HG02678 (cell line): ENCODE data around the gene PLPP3.

ENCODE experiments used
- ATAC-seq: cut with Tn5 transposase; IDR thresholded peaks from one replicate; pipeline ENCODE4 v1.9.1; 2021; ENCODE audit warnings: mild to moderate bottlenecking, moderate library complexity; ENCODE audit not compliant: unreplicated experiment

Gene PLPP3

DNA sequence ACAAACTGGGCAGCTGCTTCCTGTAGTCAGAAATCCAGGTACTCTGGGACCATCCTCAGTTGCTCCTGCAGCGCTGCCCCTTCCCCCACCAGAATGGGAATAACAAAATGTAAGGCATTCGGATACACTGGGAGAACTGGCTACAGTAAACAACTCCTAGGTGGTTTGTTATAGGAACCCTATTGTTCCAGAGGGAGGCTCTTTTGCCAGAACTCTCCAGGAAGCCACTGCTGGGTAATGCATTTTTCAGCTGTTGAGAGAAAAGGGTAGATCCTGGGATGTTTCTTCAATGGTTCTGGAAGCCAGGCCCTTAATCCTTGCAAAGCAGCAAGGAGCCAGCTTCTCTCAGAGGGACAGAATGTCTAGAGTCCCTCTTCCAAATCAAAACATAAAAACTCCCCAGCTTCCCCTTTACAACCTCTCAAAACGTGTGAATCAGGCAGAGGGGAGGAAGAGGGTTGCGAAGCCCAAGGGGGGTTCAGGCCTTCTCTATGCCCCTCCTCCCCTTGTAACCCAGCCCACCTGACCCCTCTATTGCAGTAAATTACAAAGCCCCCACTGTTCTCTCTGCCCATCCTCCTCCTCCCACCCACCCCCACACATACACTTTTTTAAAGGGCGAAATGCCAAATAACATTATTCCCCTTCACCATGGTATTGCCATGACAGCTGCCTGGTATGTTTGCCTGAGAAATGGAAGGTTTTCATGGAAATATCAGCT, 29.1 kb downstream of the PLPP3 start:
- ATAC-seq, result no peak

DNA sequence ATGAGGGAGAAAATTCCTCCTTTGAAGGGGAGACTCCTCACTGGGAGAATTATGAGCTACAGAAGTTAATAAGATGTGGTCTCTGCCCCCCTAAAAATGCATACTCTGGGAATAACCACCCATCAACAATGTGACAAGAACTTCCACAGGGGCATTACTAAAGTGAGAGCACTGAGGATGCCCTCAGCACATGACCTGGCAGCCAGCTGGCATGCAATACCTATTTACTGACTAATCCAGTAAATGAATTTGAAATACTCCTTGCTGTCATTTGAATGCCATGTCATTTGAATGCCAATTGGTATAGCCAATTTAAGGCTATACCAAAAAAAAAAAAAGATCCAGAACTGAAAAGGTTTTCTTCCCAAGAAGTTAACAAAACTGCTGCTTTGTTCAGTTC, 30.8 kb downstream of the PLPP3 start:
- no peak for ATAC-seq

- ATAC-seq, result no peak
These were observed 31.4 kb downstream of the PLPP3 start for GRCh38 chr1:56547977-56548376.

DNA sequence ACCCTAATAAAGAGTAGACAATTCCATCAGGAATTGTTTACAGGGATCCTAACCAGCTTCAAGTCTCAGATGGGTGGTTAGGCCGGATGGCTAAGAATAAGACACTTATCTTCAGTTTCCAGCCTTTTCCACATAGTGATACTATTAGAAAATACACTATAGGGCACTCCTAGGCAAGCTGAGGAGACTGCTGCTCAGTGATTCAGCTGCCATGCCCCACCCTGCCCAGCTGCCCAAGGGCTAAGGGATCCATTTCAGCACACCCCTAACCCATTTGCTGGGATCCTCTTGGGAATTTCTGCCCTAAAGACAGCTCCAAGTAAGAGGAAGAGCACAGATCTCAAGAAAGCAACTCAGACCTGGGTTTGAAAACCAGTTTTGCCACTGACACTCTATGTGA, 31.9 kb downstream of the PLPP3 start:
- ATAC-seq, result no peak

DNA sequence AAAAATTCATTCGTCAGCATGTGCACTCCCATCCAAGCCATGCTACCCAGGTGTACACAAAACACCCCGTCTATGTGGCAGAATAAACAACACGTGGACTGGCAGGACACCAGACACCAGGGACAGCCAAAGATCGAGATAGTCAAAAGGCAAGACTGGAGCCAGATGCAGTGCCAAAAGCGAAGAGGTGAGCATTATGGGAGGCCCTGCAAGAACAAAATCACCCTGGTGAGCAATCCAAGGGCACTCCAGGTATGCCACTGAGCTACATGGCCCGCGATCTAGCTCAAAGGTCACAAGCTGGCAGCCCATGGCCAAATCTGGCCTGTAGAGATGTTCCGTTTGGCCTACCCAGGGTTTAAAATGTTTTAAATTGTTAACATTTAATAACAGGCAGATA, 33.7 kb downstream of the PLPP3 start:
- no peak for ATAC-seq

DNA sequence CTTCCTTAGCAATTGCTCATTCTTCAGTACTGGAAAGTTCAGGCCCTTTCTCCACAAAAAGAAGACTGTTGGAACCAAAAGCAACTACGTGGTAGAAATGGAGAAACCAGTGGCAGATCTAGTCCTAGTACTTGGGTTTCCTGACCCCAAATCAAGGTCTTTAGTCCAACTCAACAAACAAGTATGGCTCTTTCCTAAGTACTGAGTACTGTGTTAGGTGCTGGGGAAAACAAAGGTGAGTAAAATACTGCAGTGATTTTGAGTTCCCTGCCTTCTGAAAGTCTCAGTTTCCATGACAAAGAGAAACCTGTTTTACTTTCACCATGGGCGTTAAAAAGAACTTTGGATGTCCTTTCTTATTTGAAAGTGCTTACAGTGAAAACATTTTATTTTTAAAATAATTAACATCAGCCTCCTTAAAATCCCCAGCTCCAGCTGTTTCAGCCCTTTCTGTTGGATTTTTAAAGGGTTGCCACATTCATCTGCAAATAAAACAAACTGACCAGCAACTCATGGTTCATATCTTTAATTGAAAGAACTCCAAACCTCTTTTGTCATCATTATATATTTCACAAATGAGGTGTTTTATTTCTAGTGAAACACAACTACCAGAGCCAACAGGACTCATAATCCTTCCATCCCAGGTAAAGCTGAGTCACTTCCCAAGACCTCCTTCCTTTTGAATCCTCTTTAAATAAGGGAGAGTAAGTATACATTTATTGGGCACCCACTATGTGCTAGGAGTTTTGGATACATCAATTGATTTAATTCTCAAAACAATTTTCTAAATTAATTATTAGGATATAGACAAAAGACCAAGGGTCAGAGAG, 35.4 kb downstream of the PLPP3 start:
- ATAC-seq, result no peak

- no peak for ATAC-seq
These were observed 36.7 kb downstream of the PLPP3 start for GRCh38 chr1:56542651-56543050.

GRCh38 chr1:56541408-56541807, 38.0 kb downstream of the PLPP3 start:
- ATAC-seq, result no peak

GRCh38 chr1:56540467-56540866, 38.9 kb downstream of the PLPP3 start:
- ATAC-seq, result no peak

- no peak for ATAC-seq
These were observed 39.8 kb downstream of the PLPP3 start for GRCh38 chr1:56539520-56539931.

- no peak for ATAC-seq
These were observed 40.8 kb downstream of the PLPP3 start for GRCh38 chr1:56538532-56538931.

GRCh38 chr1:56537660-56538059, 41.7 kb downstream of the PLPP3 start:
- ATAC-seq, result no peak

- ATAC-seq, result no peak
These were observed 43.4 kb downstream of the PLPP3 start for GRCh38 chr1:56535939-56536338.

DNA sequence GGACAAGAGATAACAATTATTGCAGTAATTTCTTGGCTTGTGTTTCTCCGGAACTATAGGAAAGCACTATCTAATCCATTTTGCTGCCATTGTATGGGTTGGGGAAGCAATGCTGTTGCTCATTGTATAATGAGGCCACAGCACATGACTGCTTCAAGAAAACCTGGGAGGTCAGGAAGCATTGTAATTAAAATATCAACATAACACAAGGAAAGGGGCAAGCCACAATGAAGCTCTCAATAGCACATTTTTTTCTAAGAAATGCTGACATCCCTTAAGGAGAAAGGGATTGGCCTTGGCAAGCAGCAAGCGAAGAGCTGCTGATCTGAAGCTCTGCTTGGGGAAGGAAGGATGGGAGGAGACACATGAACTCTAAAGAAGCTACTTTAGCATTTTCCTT, 44.0 kb downstream of the PLPP3 start:
- ATAC-seq, result no peak

GRCh38 chr1:56534130-56534651, 45.2 kb downstream of the PLPP3 start:
- ATAC-seq, result no peak

DNA sequence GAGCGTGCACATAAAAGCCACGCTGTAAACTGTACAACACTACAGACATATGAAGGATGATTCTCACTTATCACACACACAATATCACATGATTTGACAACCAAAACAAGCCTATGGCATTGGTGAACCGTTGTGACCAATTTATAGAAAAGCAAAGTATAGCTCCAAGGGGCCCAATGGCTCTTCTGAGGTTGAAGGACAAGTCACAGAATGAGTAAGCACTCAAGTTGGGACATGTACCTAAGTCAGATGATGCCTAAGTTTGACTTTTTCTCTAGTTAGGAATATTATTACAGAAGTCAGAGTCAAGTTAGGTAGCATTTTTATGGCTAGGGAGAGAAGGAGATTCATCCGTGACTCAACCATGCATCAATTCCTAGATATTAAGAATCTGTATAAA, 45.7 kb downstream of the PLPP3 start:
- ATAC-seq, result peak; percentile 55

DNA sequence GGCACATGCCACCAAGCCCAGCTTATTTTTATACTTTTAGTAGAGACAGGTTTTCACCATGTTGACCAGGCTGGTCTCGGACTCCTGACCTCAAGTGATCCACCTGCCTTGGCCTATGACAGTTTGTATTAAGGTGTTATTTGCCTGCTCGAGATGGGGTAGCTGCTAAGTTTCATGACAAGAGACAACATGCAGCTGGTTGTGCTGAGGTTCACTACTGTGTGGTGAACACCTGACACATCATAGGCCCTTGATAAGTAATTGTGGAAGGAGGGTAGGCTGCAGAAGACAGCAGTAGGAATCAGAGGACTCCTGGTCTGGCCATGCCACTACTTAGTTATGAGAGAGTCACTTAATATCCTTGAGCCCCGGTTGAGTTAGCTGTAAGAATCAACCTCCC, 46.2 kb downstream of the PLPP3 start:
- peak; percentile 23 for ATAC-seq

DNA sequence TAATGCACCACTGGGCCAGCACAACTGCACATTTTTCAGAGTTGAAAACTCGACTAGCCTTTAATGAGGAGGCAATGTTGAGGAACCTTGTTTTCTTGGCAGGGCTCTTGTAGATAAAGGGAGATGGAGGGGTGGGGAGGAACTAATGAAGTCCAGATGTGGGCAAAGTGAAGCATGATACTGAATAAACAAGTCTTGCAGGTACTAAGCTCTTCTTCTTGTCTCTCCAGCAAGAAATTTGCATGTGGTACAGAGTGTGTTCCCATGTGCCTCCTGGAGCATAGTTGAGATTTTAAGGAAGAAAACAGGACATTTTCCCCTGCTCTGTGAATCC, 47.0 kb downstream of the PLPP3 start:
- no peak for ATAC-seq

GRCh38 chr1:56531624-56532349, 47.6 kb downstream of the PLPP3 start:
- ATAC-seq, result no peak

- ATAC-seq, result no peak
These were observed 49.6 kb downstream of the PLPP3 start for GRCh38 chr1:56529801-56530200.

DNA sequence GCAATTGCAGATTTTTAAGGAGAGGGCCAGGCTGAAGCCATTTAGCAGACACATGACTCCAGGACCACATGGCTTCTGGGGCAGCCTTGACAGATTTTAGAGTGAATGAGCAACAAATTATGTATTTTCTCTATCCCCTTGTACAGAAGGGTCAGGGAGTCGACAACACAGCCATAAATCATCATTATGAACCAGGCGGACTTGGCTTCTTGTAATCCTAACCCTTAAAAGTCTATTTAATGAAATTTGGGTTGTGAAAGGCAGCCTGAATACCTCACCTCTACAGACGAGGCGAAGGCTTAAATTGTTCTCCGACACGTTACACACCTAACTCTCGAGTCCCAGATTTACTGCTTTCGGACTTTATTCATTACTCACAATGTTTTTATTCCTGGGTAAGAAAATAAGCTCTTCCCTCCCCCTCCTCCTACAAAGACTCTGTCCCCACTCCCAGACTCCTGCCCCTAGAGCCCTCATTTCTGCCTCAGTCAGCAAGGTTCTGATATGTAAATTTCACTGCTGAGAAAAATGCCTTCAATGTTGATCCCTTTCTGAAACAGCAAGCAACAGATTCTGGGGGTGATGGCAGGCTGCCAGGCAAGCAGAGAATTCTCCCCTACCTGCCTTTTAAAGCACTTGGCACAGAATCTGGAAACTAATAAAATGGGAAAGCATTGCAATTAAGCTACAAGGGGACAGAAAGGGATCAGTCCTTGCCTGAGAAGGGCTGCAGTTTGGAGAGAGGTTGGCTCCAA, 51.6 kb downstream of the PLPP3 start:
- ATAC-seq, result no peak
